HG03460 (cell line): ENCODE results near the gene CHML.

Source experiments
- ATAC-seq: cut with Tn5 transposase; IDR thresholded peaks from one replicate; pipeline ENCODE4 v1.9.1; 2021; ENCODE audit not compliant: unreplicated experiment

CHML gene

DNA sequence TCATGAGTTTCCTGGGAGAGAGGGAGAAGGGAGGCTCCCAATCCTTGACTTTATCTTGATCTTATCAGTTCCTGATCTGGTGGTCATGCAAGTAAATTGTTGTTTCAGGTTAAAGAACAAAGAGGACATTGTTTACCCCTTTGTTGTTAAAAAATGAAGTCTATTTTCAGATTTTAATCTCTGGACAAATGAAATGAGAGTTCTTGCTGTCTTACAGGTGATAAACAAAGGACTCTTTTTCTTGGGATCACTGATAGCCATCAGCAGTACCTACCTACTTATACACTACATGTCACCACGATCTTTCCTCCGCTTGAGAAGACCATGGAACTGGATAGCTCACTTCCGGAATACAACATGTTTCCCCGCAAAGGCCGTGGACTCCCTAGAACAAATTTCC lies 48.4 kb downstream of the CHML start:
- ATAC-seq = no peak

DNA sequence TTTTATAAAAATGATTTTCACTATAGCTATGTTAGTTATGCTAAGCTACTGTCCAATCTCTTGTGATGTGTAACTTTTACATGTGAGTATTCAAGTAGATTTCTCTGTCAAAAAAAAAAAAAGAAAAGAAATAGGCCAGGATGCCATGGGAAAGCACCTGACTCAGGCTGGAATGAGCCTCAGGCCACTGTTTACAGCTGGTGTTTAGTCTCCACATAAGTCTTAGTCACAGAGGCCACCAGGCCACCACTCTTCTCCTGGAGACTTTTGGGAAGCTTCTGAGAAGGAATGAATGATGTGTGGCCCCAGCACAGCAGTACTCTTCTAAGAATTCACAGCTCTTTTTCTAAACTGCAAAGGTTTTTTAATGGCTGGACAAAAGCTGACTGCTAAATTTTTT lies 48.9 kb downstream of the CHML start:
- ATAC-seq = no peak

GRCh38 chr1:241590719-241591118 lies 49.5 kb downstream of the CHML start:
- no peak for ATAC-seq
